ENCODE measurements around the gene B9D1.

GRCh38 chr17:19331543-19332245, 30.8 kb downstream of the B9D1 start:
- TF ChIP-seq MAX (IDR thresholded peaks at IDR 0.05) = no peak
- TF ChIP-seq TAF1 (IDR thresholded peaks at IDR 0.05; ENCODE audit: low read depth) = no peak
- no peak for TF ChIP-seq YY1 (IDR thresholded peaks at IDR 0.05; ENCODE audit: low read depth)
- TF ChIP-seq ZBTB7A (IDR thresholded peaks at IDR 0.05; ENCODE audit: low read depth) = no peak
- TF ChIP-seq EGR1 (IDR thresholded peaks at IDR 0.05) = no peak
- no peak for TF ChIP-seq EP300 (IDR thresholded peaks at IDR 0.05; ENCODE audit: borderline replicate concordance)
- TF ChIP-seq TCF12 (IDR thresholded peaks at IDR 0.05; ENCODE audit: low read depth) = no peak
- no peak for TF ChIP-seq FOXM1 (IDR thresholded peaks at IDR 0.05; ENCODE audit: borderline replicate concordance, low read depth)
- TF ChIP-seq RAD21 (IDR thresholded peaks at IDR 0.05; ENCODE audit: low read depth) = no peak
